ENCODE results near the gene TMEM161A. TPM values are rescaled to one million over a fixed set of nuclear protein-coding genes. Genes with fewer than 3 reads are reported as not detected.

The TMEM161A gene
- total RNA-seq, 1 experiment from 2014 or later = 76.0 TPM

DNA sequence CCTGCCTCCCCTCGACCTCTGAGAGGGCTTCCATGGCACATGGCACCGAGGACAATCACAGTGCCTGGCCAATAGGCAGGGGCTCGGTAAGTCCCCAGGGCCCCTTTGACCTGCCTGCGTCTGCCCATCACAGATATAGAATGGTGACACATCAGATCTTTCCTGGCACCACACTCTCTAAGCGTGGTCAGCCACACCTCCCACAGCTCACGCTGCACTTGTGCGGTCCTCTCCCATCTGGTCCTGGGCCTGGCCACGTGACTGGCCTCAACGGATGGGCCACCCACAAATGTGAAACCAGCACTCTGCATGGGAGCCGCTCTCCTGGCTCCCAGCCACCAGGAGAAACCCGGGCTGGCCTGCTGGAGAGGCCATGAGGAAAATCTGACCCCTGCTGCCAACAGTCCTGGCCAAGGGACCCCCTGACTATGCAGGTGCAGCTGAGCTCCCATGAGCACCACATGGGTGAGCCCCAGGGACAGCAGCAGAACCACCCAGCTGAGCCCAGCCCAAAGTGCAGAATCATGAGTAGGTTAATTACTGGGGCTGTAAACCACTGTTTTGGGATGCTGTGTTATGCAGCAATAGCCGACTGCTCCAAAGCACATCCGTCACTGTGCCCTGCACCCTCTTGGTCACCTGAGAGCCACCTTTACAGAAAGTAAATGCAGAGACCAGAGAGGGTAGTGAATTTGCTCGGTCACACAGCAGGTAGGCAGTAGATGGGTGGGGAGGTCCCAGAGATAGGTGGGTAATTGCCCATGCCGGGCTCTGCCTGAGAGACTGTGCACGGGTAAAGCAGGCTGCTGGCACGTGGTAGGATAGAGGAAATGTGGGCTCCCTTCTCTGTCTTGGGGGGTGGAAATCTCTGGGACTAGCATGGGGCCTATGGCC, 41.5 kb upstream of the TMEM161A start:
- no peaks in the 10 kb centered on the region for H3K27me3 ChIP-seq (ENCODE audit: insufficient read depth, low read length)
- ChIA-PET RAD21 (ENCODE audit: low non-redundant PET in 1 of 2, low total read pairs in 2 of 2, uncharacterized antibody in 2 of 2, unreplicated experiment in 2 of 2) (no interaction called here), POLR2A (no interaction called here), CTCF (no interaction called here)
- H3K9me2 ChIP-seq (ENCODE audit: insufficient read depth) = no peaks in the 10 kb centered on the region
- DNase-seq (ENCODE audit: low read depth, low spot score) (no peak), ATAC-seq (no peak)
- no peaks in the 10 kb centered on the region for H3K9me3 ChIP-seq (ENCODE audit: control insufficient read depth in 1 of 2, insufficient read depth in 1 of 2, low read depth in 1 of 2, low read length in 2 of 2)
- intact Hi-C loops (cut with micrococcal nuclease) = no loop called here
- H2AFZ ChIP-seq (ENCODE audit: low read depth, low read length, poor library complexity, severe bottlenecking) = no peak overlapping the region
- no peak overlapping the region for H3K4me2 ChIP-seq (ENCODE audit: low read length)
- H3K4me3 ChIP-seq (replicated peaks in 1 of 2; ENCODE audit: low read depth in 1 of 2, low read length in 2 of 2) = no peak overlapping the region
- H4K20me1 ChIP-seq (ENCODE audit: insufficient read depth) = no peaks in the 10 kb centered on the region
- no peaks in the 10 kb centered on the region for H3K79me2 ChIP-seq (ENCODE audit: insufficient read depth, low read length)
- TF ChIP-seq, protein P1, sequence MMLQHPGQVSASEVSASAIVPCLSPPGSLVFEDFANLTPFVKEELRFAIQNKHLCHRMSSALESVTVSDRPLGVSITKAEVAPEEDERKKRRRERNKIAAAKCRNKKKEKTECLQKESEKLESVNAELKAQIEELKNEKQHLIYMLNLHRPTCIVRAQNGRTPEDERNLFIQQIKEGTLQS (IDR thresholded peaks at IDR 0.05) = no peak
- TF ChIP-seq EZH2phosphoT487 (IDR thresholded peaks at IDR 0.05; ENCODE audit: borderline replicate concordance) (no peak), EZH2 (IDR thresholded peaks at IDR 0.05) (no peak), MAX (IDR thresholded peaks at IDR 0.05) (no peak), EGR1 (IDR thresholded peaks at IDR 0.05; ENCODE audit: low read depth) (no peak), POLR2AphosphoS5 (IDR thresholded peaks at IDR 0.05; ENCODE audit: low read depth, low read length) (no peak), SIN3A (IDR thresholded peaks at IDR 0.05; ENCODE audit: low read depth) (no peak), JUND (IDR thresholded peaks at IDR 0.05) (no peak), ZBTB33 (IDR thresholded peaks at IDR 0.05; ENCODE audit: extremely low read depth, insufficient replicate concordance, low read length) (no peak), CBX3 (IDR thresholded peaks at IDR 0.05; ENCODE audit: low read depth) (no peak), POLR2A (IDR thresholded peaks at IDR 0.05; ENCODE audit: borderline replicate concordance, extremely low read depth, insufficient read depth, insufficient read length) (no peak), YY1 (IDR thresholded peaks at IDR 0.05; ENCODE audit: extremely low read depth, insufficient replicate concordance, low read depth, low read length) (no peak), SRF (IDR thresholded peaks at IDR 0.05; ENCODE audit: low read depth) (no peak), SP1 (IDR thresholded peaks at IDR 0.05; ENCODE audit: low read depth) (no peak)
- TF ChIP-seq, protein P2, sequence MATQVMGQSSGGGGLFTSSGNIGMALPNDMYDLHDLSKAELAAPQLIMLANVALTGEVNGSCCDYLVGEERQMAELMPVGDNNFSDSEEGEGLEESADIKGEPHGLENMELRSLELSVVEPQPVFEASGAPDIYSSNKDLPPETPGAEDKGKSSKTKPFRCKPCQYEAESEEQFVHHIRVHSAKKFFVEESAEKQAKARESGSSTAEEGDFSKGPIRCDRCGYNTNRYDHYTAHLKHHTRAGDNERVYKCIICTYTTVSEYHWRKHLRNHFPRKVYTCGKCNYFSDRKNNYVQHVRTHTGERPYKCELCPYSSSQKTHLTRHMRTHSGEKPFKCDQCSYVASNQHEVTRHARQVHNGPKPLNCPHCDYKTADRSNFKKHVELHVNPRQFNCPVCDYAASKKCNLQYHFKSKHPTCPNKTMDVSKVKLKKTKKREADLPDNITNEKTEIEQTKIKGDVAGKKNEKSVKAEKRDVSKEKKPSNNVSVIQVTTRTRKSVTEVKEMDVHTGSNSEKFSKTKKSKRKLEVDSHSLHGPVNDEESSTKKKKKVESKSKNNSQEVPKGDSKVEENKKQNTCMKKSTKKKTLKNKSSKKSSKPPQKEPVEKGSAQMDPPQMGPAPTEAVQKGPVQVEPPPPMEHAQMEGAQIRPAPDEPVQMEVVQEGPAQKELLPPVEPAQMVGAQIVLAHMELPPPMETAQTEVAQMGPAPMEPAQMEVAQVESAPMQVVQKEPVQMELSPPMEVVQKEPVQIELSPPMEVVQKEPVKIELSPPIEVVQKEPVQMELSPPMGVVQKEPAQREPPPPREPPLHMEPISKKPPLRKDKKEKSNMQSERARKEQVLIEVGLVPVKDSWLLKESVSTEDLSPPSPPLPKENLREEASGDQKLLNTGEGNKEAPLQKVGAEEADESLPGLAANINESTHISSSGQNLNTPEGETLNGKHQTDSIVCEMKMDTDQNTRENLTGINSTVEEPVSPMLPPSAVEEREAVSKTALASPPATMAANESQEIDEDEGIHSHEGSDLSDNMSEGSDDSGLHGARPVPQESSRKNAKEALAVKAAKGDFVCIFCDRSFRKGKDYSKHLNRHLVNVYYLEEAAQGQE (IDR thresholded peaks at IDR 0.05; ENCODE audit: low read depth) = no peak
- H3K4me1 ChIP-seq (ENCODE audit: control insufficient read depth in 1 of 2, insufficient read depth in 2 of 2, low read length in 2 of 2) = no peaks in the 10 kb centered on the region
- peaks cover 0 to 9% of the 10 kb centered on the region in 2 experiments; a peak in 1 of 4 replicates for H3K36me3 ChIP-seq (ENCODE audit: control insufficient read depth in 1 of 2, insufficient read depth in 2 of 2, low read length in 2 of 2)
- H3K27ac ChIP-seq (ENCODE audit: low read depth, low read length) = no peak overlapping the region
- H3K9ac ChIP-seq (ENCODE audit: low read length) = no peak overlapping the region
- TSS peak; percentile 35 for BruUV-seq (replicated peaks)
